ENCODE measurements around the gene LRTM2.

GRCh38 chr12:1843641-1844005 lies 23.3 kb downstream of the LRTM2 start:
- no peak for TF ChIP-seq CTCF (conservative IDR thresholded peaks at IDR 0.05 in 1 of 2, IDR thresholded peaks at IDR 0.05 in 1 of 2; ENCODE audit: low read depth in 1 of 2, low read length in 2 of 2)
- TF ChIP-seq EZH2 (IDR thresholded peaks at IDR 0.05; ENCODE audit: low read length, missing control alignments) = no peak

All from fibroblast of lung (primary cell).